K562 (cell line): ENCODE measurements around the gene SGMS1. TPM values are rescaled to one million over a fixed set of nuclear protein-coding genes. Genes with fewer than 3 reads are reported as not detected.

Experiments
- CCNT2 ChIP-seq: IDR thresholded peaks from 2 replicates; pipeline ENCODE4 v1.6.1; 2011; ENCODE audit warnings: borderline replicate concordance, low read depth, mild to moderate bottlenecking, moderate library complexity, mixed read lengths, low read length; ENCODE audit not compliant: insufficient read length; ENCODE audit errors: extremely low read depth
- DMBX1 ChIP-seq: fragments of 250-450 bp; sonication (Bioruptor Pico); IDR thresholded peaks from 2 replicates; pipeline ENCODE4 v1.8.0; 2022; ENCODE audit warnings: inconsistent platforms, mild to moderate bottlenecking, moderate library complexity, borderline replicate concordance
- FOXA3 ChIP-seq, 2 experiments: fragments of 450-650 bp in 1 of 2; sonication (generic) in 1 of 2; formaldehyde crosslinking; IDR thresholded peaks in 1 of 2; conservative IDR thresholded peaks in 1 of 2; 2 replicates each; pipeline versions ENCODE4 v1.4.0 to v1.8.0; 2020 to 2022; ENCODE audit warnings: mild to moderate bottlenecking in 2 of 2, missing genetic modification reagents in 1 of 2
- HDAC6 ChIP-seq: IDR thresholded peaks from 2 replicates; pipeline ENCODE4 v1.6.1; 2012; ENCODE audit warnings: low read depth, mild to moderate bottlenecking, control low read depth, inconsistent platforms, low read length, moderate library complexity
- HINFP ChIP-seq: fragments of 450-650 bp; conservative IDR thresholded peaks from 2 replicates; pipeline ENCODE4 v1.6.1; 2016; ENCODE audit warnings: missing genetic modification characterization, low read depth, mild to moderate bottlenecking, control low read depth, missing compliant biosample characterization
- ILF3 ChIP-seq: fragments of 450-650 bp; IDR thresholded peaks from 2 replicates; pipeline ENCODE4 v1.6.1; 2018; ENCODE audit warnings: antibody characterized with exemption, mild to moderate bottlenecking, moderate library complexity, borderline replicate concordance
- JUND ChIP-seq, 2 experiments: IDR thresholded peaks; 2 replicates in 1 of 2; 3 replicates in 1 of 2; pipeline ENCODE4 v1.6.1; 2011; ENCODE audit warnings: borderline replicate concordance in 2 of 2, low read depth in 2 of 2, low read length in 2 of 2, improper control_type of control experiment in 1 of 2, missing biosample characterization in 1 of 2, missing genetic modification characterization in 1 of 2, missing genetic modification reagents in 1 of 2
- MIER1 ChIP-seq: fragments of 450-650 bp; IDR thresholded peaks from 2 replicates; pipeline ENCODE4 v1.6.1; 2016; ENCODE audit warnings: antibody characterized with exemption, mild to moderate bottlenecking, low read depth
- MXI1 ChIP-seq: IDR thresholded peaks from 2 replicates; pipeline ENCODE4 v1.6.1; 2011; ENCODE audit warnings: low read depth, mild to moderate bottlenecking, improper control_type of control experiment, low read length
- POLR2B ChIP-seq: fragments of 450-650 bp; IDR thresholded peaks from 2 replicates; pipeline ENCODE4 v1.6.1; 2018; ENCODE audit warnings: low read depth; ENCODE audit not compliant: partially characterized antibody
- RBM25 ChIP-seq: fragments of 200-400 bp; formaldehyde crosslinking; IDR thresholded peaks from 2 replicates; pipeline ENCODE4 v1.6.1; 2018; ENCODE audit warnings: low read length, low read depth, moderate library complexity; ENCODE audit not compliant: severe bottlenecking
- SIN3A ChIP-seq, 2 experiments: fragments of 150-350 bp in 1 of 2; IDR thresholded peaks; 2 replicates each; pipeline ENCODE4 v1.6.1; 2011 to 2016; ENCODE audit warnings: borderline replicate concordance in 2 of 2, low read depth in 2 of 2, low read length in 2 of 2, mild to moderate bottlenecking in 2 of 2, moderate library complexity in 2 of 2; ENCODE audit not compliant: control insufficient read depth in 1 of 2
- SRSF3 ChIP-seq: fragments of 200-400 bp; formaldehyde crosslinking; IDR thresholded peaks from 2 replicates; pipeline ENCODE4 v1.6.1; 2016; ENCODE audit warnings: mild to moderate bottlenecking, low read length, moderate library complexity; ENCODE audit not compliant: insufficient read depth
- TARDBP ChIP-seq: fragments of 450-650 bp; IDR thresholded peaks from 2 replicates; pipeline ENCODE4 v1.6.1; 2016
- ZC3H8 ChIP-seq: fragments of 450-650 bp; IDR thresholded peaks from 2 replicates; pipeline ENCODE4 v1.6.1; 2017
- ZNF121 ChIP-seq: sonication (generic); formaldehyde crosslinking; conservative IDR thresholded peaks from 2 replicates; pipeline ENCODE4 v1.8.0; 2022; ENCODE audit warnings: missing genetic modification reagents
- ZNF280B ChIP-seq: fragments of 250-450 bp; sonication (Bioruptor Pico); IDR thresholded peaks from 2 replicates; pipeline ENCODE4 v1.5.1; 2021; ENCODE audit warnings: mild to moderate bottlenecking
- ZNF586 ChIP-seq: fragments of 450-650 bp; formaldehyde crosslinking; conservative IDR thresholded peaks from 2 replicates; pipeline ENCODE4 v1.4.0; 2020; ENCODE audit warnings: mild to moderate bottlenecking, moderate library complexity
- ZNF639 ChIP-seq, 2 experiments: fragments of 200-800 bp in 1 of 2; sonication (Bioruptor generic) in 1 of 2; sonication (generic) in 1 of 2; formaldehyde crosslinking in 1 of 2; IDR thresholded peaks in 1 of 2; conservative IDR thresholded peaks in 1 of 2; 2 replicates each; pipeline versions ENCODE4 v1.5.0 to v1.6.1; 2016 to 2020; ENCODE audit warnings: missing compliant biosample characterization in 1 of 2, missing genetic modification characterization in 1 of 2, missing genetic modification reagents in 1 of 2
- ZNF778 ChIP-seq: fragments of 450-650 bp; formaldehyde crosslinking; IDR thresholded peaks from 2 replicates; pipeline ENCODE4 v1.4.0; 2020; ENCODE audit warnings: mild to moderate bottlenecking, moderate library complexity
- polyA plus RNA-seq, 8 experiments: library from polyadenylated mRNA; depleted of rRNA in 4 of 8; stranded (reverse) in 5 of 8; unstranded in 3 of 8; fragments of >200 nt; fragmentation: Nextera tagmentation in 2 of 8; fragmentation: Illumina TruSeq in 1 of 8; extraction: Ambion mirVana in 2 of 8; extraction: Trizol in 1 of 8; gene quantifications; 2 replicates each; pipeline versions ENCODE4 v1.2.1 to v1.2.3, GENCODE V29; 2011 to 2014; ENCODE audit warnings: inconsistent platforms in 1 of 8, missing spikeins in 1 of 8
- total RNA-seq, 7 experiments: library from RNA; depleted of rRNA in 6 of 7; stranded (reverse); fragments of >200 nt in 6 of 7; fragmentation: Illumina TruSeq in 2 of 7; extraction: Trizol in 2 of 7; gene quantifications; 2 replicates each; pipeline versions ENCODE4 v1.2.1 to v1.2.3, GENCODE V29; 2011 to 2021; ENCODE audit warnings: low replicate concordance in 1 of 7

The SGMS1 gene
- total and polyA plus RNA-seq, 9 of the 15 experiments (the other 6 are each of a cell fraction or from before 2014, with no cell fraction given), result 22.6 to 232 (median 82.2) TPM

- peak; percentile 40; the same call in 1 of the 2 replicates for TF ChIP-seq JUND (IDR thresholded peaks at IDR 0.05; ENCODE audit: borderline replicate concordance, low read depth, low read length)
- peak; percentile 67; the same call in 2 of the 3 replicates for TF ChIP-seq JUND (tag; IDR thresholded peaks at IDR 0.05; ENCODE audit: borderline replicate concordance, low read depth, low read length)
- no peak for TF ChIP-seq MIER1
- TF ChIP-seq ZNF121 (CRISPR knock-in tag), result no peak
- no peak for TF ChIP-seq RBM25
- TF ChIP-seq DMBX1 (CRISPR knock-in tag), result peak; percentile 48
- no peak for TF ChIP-seq TARDBP
- no peak for TF ChIP-seq SRSF3
- TF ChIP-seq SIN3A (IDR thresholded peaks at IDR 0.05; ENCODE audit: borderline replicate concordance in 2 of 2, control insufficient read depth in 1 of 2, low read depth in 2 of 2, low read length in 2 of 2), result no peak
- TF ChIP-seq ZNF639 (CRISPR knock-in tag; conservative IDR thresholded peaks at IDR 0.05 in 1 of 2, IDR thresholded peaks at IDR 0.05 in 1 of 2), result 0 out of 4 replicates have a peak, but pooled peaks of 1 of the 2 experiments have one; percentile 35
- TF ChIP-seq CCNT2, result no peak
- peak; percentile 23 for TF ChIP-seq POLR2B
- no peak for TF ChIP-seq FOXA3 (CRISPR knock-in tag; conservative IDR thresholded peaks at IDR 0.05 in 1 of 2, IDR thresholded peaks at IDR 0.05 in 1 of 2)
- TF ChIP-seq ZC3H8, result 0 out of 2 replicates have a peak, but pooled peaks have one; percentile 16
- no peak for TF ChIP-seq ILF3
- no peak for TF ChIP-seq ZNF778 (CRISPR knock-in tag)
- no peak for TF ChIP-seq MXI1
- TF ChIP-seq HDAC6, result no peak
- no peak for TF ChIP-seq ZNF280B (CRISPR knock-in tag)
- TF ChIP-seq ZNF586 (CRISPR knock-in tag), result no peak
- TF ChIP-seq HINFP (tag), result no peak; the same call in 1 of the 2 replicates
Measured at GRCh38 chr10:50316695-50317648, 306.8 kb downstream of the SGMS1 start (continued).
